ENCODE measurements around the gene FLII.

- TF ChIP-seq TAF1 (IDR thresholded peaks at IDR 0.05; ENCODE audit: low read depth, low read length) (no peak), POLR2AphosphoS5 (IDR thresholded peaks at IDR 0.05; ENCODE audit: low read depth, low read length) (no peak), POLR2A (IDR thresholded peaks at IDR 0.05; ENCODE audit: low read depth, low read length) (no peak), SPI1 (IDR thresholded peaks at IDR 0.05; ENCODE audit: low read depth, low read length) (no peak), PAX5 (IDR thresholded peaks at IDR 0.05; ENCODE audit: insufficient read depth, low read length, severe bottlenecking) (no peak), POU2F2 (IDR thresholded peaks at IDR 0.05; ENCODE audit: low read depth, low read length) (no peak)
These were observed 27.4 kb downstream of the FLII start for GRCh38 chr17:18231164-18231563.

Data from GM12891 (cell line).